GM12892 (cell line): ENCODE results near the gene ZNF200.

Source experiments
- POLR2A ChIP-seq: IDR thresholded peaks from 2 replicates; pipeline ENCODE4 v1.6.1; 2011; ENCODE audit warnings: low read depth, low read length, control low read depth
- POLR2AphosphoS5 ChIP-seq: IDR thresholded peaks from 2 replicates; pipeline ENCODE4 v1.6.1; 2011; ENCODE audit warnings: low read depth, low read length, control low read depth
- TAF1 ChIP-seq: IDR thresholded peaks from 2 replicates; pipeline ENCODE4 v1.6.1; 2011; ENCODE audit warnings: low read depth, mild to moderate bottlenecking, control low read depth, low read length, borderline replicate concordance

GRCh38 chr16:3202903-3203539, 31.9 kb downstream of the ZNF200 start:
- no peak for TF ChIP-seq POLR2A
- TF ChIP-seq POLR2AphosphoS5 = no peak
- no peak for TF ChIP-seq TAF1
